Caco-2 (cell line): ENCODE results near the gene ERCC8. TPM values are rescaled to one million over a fixed set of nuclear protein-coding genes. Genes with fewer than 3 reads are reported as not detected.

Experiments
- Bru-seq: library from RNA; stranded (reverse); fragments of 400-500 nt; gene quantifications from one replicate; lab custom pipeline; 2021; lab: Mats Ljungman, UMichigan
- BruChase-seq, 2 experiments: library from RNA; stranded (reverse); fragments of 400-500 nt; gene quantifications; one replicate each; lab custom pipeline; 2021; lab: Mats Ljungman, UMichigan
- BruUV-seq: library from RNA; stranded (reverse); fragments of 400-500 nt; replicated peaks from 2 replicates; lab custom pipeline; 2021; lab: Mats Ljungman, UMichigan
- CTCF ChIA-PET: fragments of 300-600 bp; sonication (Branson Sonifier 250); formaldehyde crosslinking; loops from one replicate; lab custom pipeline; 2022; ENCODE audit warnings: antibody characterized with exemption; lab: Charles Lee
- POLR2A ChIA-PET: fragments of 300-600 bp; sonication (Branson Sonifier 250); formaldehyde crosslinking; loops from one replicate; lab custom pipeline; 2022; ENCODE audit warnings: antibody characterized with exemption; lab: Charles Lee
- DNase-seq, 2 experiments: peaks; one replicate each; pipeline versions ENCODE4 v3.0.0 to v3.0.0-alpha.2; 2020 to 2022
- H3K27me3 ChIP-seq: replicated peaks from 2 replicates; pipeline ENCODE4 v1.6.0; 2011; ENCODE audit warnings: low read length; ENCODE audit not compliant: control insufficient read depth, insufficient read depth
- H3K36me3 ChIP-seq: 2 replicates; pipeline ENCODE4 v1.5.1; 2011; ENCODE audit warnings: low read length; ENCODE audit not compliant: control insufficient read depth, insufficient read depth
- H3K4me1 ChIP-seq: fragments of 250-450 bp; sonication (Bioruptor Pico); 2 replicates; pipeline ENCODE4 v1.5.1; 2020; ENCODE audit warnings: mild to moderate bottlenecking
- H3K4me3 ChIP-seq: 2 replicates; pipeline ENCODE4 v1.5.1; 2011; ENCODE audit warnings: low read depth, mild to moderate bottlenecking, control low read depth, low read length
- H3K9me3 ChIP-seq: fragments of 250-450 bp; sonication (Bioruptor Pico); 2 replicates; pipeline ENCODE4 v1.5.1; 2020; ENCODE audit warnings: mild to moderate bottlenecking, moderate library complexity
- H3K27ac Mint-ChIP-seq: one replicate; pipeline ENCODE4 v1.8.0; 2022; ENCODE audit warnings: mixed read lengths; ENCODE audit not compliant: unreplicated experiment
- H3K27me3 Mint-ChIP-seq: one replicate; pipeline ENCODE4 v1.8.0; 2022; ENCODE audit warnings: mixed read lengths; ENCODE audit not compliant: insufficient read depth, unreplicated experiment
- H3K36me3 Mint-ChIP-seq: one replicate; pipeline ENCODE4 v1.8.0; 2022; ENCODE audit warnings: mild to moderate bottlenecking, mixed read lengths; ENCODE audit not compliant: insufficient read depth, unreplicated experiment
- H3K4me1 Mint-ChIP-seq: one replicate; pipeline ENCODE4 v1.8.0; 2022; ENCODE audit warnings: low read depth, mixed read lengths; ENCODE audit not compliant: unreplicated experiment
- H3K4me3 Mint-ChIP-seq: one replicate; pipeline ENCODE4 v1.8.0; 2022; ENCODE audit warnings: mild to moderate bottlenecking, moderate library complexity, mixed read lengths; ENCODE audit not compliant: unreplicated experiment
- H3K9me3 Mint-ChIP-seq: one replicate; pipeline ENCODE4 v1.8.0; 2022; ENCODE audit warnings: mixed read lengths; ENCODE audit not compliant: unreplicated experiment
- intact Hi-C: fragments of 100-400 bp; cut with micrococcal nuclease; formaldehyde crosslinking; loops from one replicate; pipeline ENCODE4 v1.10.0; 2022; ENCODE audit not compliant: unreplicated experiment
- long read RNA-seq: library from polyadenylated mRNA; stranded (forward); transcript quantifications from one replicate; pipeline ENCODE4 v2.0.0, GENCODE V29; 2022
- total RNA-seq: library from RNA; stranded (reverse); gene quantifications from 2 replicates; pipeline ENCODE4 v1.2.3, GENCODE V29; 2022
- TF ChIP-seq, protein P1 (sequence below), 2 experiments: fragments of 200-600 bp in 1 of 2; IDR thresholded peaks; 1 replicate in 1 of 2; 2 replicates in 1 of 2; pipeline versions ENCODE4 v1.5.1 to v1.8.0; 2011 to 2022; ENCODE audit warnings: antibody characterized with exemption in 1 of 2, control low read depth in 1 of 2, inconsistent platforms in 1 of 2, low read depth in 1 of 2, low read length in 1 of 2, mild to moderate bottlenecking in 1 of 2, moderate library complexity in 1 of 2; ENCODE audit not compliant: insufficient read depth in 1 of 2, severe bottlenecking in 1 of 2, unreplicated experiment in 1 of 2

Gene ERCC8
- total RNA-seq (18.3 and 19.8 TPM in 2 replicates), Bru-seq, nascent RNA (percentile 79 among the genes with signal in this experiment), BruChase-seq, experiment 1, labeled RNA remaining after a 2-hour chase (percentile 76 among the genes with signal in this experiment), BruChase-seq, experiment 2, labeled RNA remaining after a 6-hour chase (percentile 72 among the genes with signal in this experiment)
- long read RNA-seq, transcript ERCC8-201 (12 exons, 2,017 nt), result major isoform, 13 of 28 reads
- long read RNA-seq, partial matches to known transcripts, result 7 of 28 reads
- long read RNA-seq, other reads (novel, unspliced or antisense), result 6 of 28 reads

DNA sequence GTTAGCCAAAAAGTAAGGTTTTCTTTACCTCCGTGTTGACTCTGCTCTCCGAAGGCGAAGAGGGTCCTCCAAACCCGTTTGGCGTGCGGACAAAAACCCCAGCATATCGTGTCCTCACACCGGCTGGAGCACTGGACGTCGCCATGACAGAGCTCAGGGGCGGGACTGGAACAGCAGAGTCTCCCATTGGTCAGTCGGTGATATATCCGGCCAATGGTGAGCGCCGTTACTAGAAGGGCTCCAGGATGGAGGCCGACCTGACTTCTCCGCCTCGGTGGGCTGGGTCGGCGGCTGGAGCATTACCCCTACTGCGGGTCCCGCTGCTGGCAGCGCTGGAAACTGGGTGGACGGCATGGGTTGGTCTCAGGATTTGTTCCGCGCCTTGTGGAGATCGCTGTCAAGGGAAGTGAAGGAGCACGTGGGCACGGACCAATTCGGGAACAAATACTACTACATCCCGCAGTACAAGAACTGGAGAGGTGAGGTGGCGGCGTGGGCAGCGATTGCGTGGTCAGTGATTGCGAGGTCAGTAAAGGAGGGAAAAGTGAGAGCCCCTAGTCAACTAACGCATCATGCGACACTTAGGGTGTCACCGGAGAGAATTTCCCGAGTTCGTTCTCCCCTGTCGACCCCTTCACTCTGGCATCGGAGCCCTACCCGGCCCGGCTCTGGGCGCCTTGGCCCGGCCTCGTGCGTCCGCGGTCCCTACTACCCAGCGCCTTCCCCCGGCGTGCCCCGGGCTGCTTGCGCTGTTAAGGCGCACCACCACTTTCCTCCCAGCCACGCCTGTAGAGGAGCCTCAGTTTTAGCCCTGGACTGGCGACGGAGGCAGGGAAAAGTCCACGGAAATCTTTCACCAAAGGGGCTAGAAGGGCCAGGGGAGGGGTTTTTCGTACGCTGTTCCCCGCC lies at the start of gene ERCC8, which contains the start of gene NDUFAF2:
Gene ERCC8 (minus strand): TSS at position 167 of the 909 bp plus-strand sequence. CDS start 62 bp downstream, at position 105.
Gene NDUFAF2 (plus strand): TSS at position 302 of the 909 bp plus-strand sequence. CDS start 51 bp downstream, at position 353.
- TF ChIP-seq, protein P1, sequence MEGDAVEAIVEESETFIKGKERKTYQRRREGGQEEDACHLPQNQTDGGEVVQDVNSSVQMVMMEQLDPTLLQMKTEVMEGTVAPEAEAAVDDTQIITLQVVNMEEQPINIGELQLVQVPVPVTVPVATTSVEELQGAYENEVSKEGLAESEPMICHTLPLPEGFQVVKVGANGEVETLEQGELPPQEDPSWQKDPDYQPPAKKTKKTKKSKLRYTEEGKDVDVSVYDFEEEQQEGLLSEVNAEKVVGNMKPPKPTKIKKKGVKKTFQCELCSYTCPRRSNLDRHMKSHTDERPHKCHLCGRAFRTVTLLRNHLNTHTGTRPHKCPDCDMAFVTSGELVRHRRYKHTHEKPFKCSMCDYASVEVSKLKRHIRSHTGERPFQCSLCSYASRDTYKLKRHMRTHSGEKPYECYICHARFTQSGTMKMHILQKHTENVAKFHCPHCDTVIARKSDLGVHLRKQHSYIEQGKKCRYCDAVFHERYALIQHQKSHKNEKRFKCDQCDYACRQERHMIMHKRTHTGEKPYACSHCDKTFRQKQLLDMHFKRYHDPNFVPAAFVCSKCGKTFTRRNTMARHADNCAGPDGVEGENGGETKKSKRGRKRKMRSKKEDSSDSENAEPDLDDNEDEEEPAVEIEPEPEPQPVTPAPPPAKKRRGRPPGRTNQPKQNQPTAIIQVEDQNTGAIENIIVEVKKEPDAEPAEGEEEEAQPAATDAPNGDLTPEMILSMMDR (IDR thresholded peaks at IDR 0.05; ENCODE audit: insufficient read depth in 1 of 2, low read depth in 1 of 2, low read length in 1 of 2, severe bottlenecking in 1 of 2, unreplicated experiment in 1 of 2), result no peak
- Mint-ChIP-seq H3K27me3 (no peaks in the 10 kb centered on the region), H3K36me3 (no peaks in the 10 kb centered on the region), H3K4me1 (no peaks in the 10 kb centered on the region), H3K4me3 (no peak within 1 kb of the TSS), H3K9me3 (no peaks in the 10 kb centered on the region), H3K27ac (no peak within 1 kb of the TSS)
- ChIA-PET CTCF (interaction anchor here (0.7 to 1.6 kb wide), 3 partner anchors 101 to 256 kb away, joined by 3 to 7 read pairs (median 4); partner anchors contain the start of genes DEPDC1B and ELOVL7), POLR2A (interaction anchor here (0.6 to 2.2 kb wide), 8 partner anchors 92 to 386 kb away, joined by 3 to 14 read pairs (median 4); partner anchors contain the start of genes DEPDC1B and ELOVL7)
- BruUV-seq, result no TSS peak
- peak; percentile 93 to 94 for DNase-seq
- H3K4me1 ChIP-seq, result peaks cover 6% of the 10 kb centered on the region; the same call in 1 of the 2 replicates
- intact Hi-C loops, result loop anchor here (5.0 to 10.0 kb wide), 4 partner anchors 103 to 273 kb away; partner anchors contain the start of genes ELOVL7 and SMIM15
- H3K4me3 ChIP-seq, result peak within 1 kb of the TSS; percentile 42
- H3K36me3 ChIP-seq, result 0 out of 2 replicates have a peak, but pooled peaks cover under 1% of the 10 kb centered on the region
- no peaks in the 10 kb centered on the region for H3K9me3 ChIP-seq
- no peaks in the 10 kb centered on the region for H3K27me3 ChIP-seq

DNA sequence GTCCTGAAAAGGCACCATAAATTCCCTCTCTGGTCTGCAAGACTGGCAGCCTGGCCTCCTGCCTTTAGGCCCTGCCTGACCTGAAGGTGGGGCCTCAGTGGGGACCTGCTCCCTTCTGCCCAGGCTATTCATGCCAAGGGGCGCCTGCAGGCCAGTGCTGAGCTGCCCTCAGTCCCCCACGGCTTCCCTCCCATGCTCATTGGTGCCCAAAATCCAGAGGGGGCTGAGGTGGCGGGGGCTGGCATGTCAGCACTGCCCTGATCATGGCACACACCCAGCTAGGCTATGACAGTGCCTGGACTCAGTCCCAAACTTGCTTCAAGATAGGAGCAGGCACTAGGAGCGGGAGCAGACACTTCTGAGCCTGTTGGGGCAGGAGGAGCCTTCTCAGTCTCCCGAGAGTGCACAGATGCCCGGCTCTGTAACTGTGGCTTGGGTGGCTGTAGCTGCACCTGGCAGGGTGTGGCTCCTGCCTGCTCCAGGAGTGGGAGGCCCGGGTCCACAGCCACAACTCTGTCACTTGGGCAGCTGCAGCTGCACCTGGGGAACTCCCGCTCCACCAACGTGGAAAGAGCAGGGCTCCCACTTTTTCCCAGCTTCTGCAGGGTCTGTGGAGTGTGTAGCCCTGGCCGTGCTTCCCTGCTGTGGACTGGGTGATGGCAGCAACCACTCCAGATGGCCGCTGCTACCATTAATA lies 49.2 kb upstream of the ERCC8 start:
- peaks cover 36% of the 10 kb centered on the region for H3K9me3 Mint-ChIP-seq
- no peaks in the 10 kb centered on the region for H3K27me3 Mint-ChIP-seq
- TF ChIP-seq, protein P1 (IDR thresholded peaks at IDR 0.05; ENCODE audit: insufficient read depth in 1 of 2, low read depth in 1 of 2, low read length in 1 of 2, severe bottlenecking in 1 of 2, unreplicated experiment in 1 of 2), result no peak
- no peak for DNase-seq
- H3K4me1 Mint-ChIP-seq, result no peaks in the 10 kb centered on the region
- ChIA-PET POLR2A (no interaction called here), CTCF (no interaction called here)
- Histone ChIP-seq H3K4me1 (no peaks in the 10 kb centered on the region), H3K4me3 (no peak overlapping the region), H3K36me3 (no peaks in the 10 kb centered on the region), H3K9me3 (peaks cover 13% of the 10 kb centered on the region; the same call in 1 of the 2 replicates), H3K27me3 (no peaks in the 10 kb centered on the region)
- H3K27ac Mint-ChIP-seq, result no peak overlapping the region
- intact Hi-C loops, result no loop called here
- BruUV-seq, result no TSS peak
- no peak overlapping the region for H3K4me3 Mint-ChIP-seq
- H3K36me3 Mint-ChIP-seq, result no peaks in the 10 kb centered on the region
